Breast epithelium (tissue), 3 donors: ENCODE results near the gene FRY.

Source experiments
- POLR2A ChIP-seq: fragments of 450-650 bp; IDR thresholded peaks from one replicate; pipeline ENCODE4 v1.6.1; 2016; ENCODE audit warnings: antibody characterized with exemption, mild to moderate bottlenecking, moderate library complexity
- TF ChIP-seq, protein P1 (sequence below), 3 donors: fragments of 450-650 bp; IDR thresholded peaks; one replicate each; pipeline ENCODE4 v1.5.1; 2016 to 2017; ENCODE audit warnings: antibody characterized with exemption in 3 of 3, mild to moderate bottlenecking in 3 of 3, moderate library complexity in 3 of 3

DNA sequence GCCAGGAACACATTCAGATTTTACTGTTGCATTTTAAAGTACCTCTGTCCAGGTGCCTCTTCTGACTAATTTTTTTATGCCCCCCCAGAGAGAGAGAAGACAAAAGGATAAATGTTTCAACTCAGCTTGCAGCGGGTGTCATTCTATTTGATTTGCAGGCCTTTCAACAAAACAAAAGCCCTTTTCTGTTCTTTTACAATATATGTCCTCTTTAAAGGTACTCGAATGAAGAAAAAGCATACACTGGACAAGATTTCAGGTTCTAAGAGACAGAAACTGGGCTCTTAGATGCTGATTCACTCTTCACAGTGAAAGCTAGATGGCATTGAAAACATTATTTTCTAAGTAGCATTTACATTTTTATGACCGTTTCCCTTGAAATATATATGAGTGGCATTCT is 2.9 kb upstream of the FRY start:
- TF ChIP-seq, protein P1, sequence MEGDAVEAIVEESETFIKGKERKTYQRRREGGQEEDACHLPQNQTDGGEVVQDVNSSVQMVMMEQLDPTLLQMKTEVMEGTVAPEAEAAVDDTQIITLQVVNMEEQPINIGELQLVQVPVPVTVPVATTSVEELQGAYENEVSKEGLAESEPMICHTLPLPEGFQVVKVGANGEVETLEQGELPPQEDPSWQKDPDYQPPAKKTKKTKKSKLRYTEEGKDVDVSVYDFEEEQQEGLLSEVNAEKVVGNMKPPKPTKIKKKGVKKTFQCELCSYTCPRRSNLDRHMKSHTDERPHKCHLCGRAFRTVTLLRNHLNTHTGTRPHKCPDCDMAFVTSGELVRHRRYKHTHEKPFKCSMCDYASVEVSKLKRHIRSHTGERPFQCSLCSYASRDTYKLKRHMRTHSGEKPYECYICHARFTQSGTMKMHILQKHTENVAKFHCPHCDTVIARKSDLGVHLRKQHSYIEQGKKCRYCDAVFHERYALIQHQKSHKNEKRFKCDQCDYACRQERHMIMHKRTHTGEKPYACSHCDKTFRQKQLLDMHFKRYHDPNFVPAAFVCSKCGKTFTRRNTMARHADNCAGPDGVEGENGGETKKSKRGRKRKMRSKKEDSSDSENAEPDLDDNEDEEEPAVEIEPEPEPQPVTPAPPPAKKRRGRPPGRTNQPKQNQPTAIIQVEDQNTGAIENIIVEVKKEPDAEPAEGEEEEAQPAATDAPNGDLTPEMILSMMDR (IDR thresholded peaks at IDR 0.05) = no peak
- TF ChIP-seq POLR2A = no peak
